NOMO-1 (cell line): ENCODE data around the gene ADGRF1.
"Not testable (repeated sequence)": the region's sequence is repeated elsewhere in the genome, so short reads cannot be mapped to it uniquely, and the experiment has no call there.

Experiments used
- DNase-seq, 2 experiments: peaks; one replicate each; lab custom pipeline; 2025; ENCODE audit not compliant: unreplicated experiment in 2 of 2; lab: John Stamatoyannopoulos, UW

The ADGRF1 gene

GRCh38 chr6:47042275-47042791 lies at the start of gene ADGRF1:
Gene ADGRF1 (minus strand): TSS chr6:47042332. CDS start chr6:47029061, 13,271 bp downstream.
- DNase-seq = no peak

DNA sequence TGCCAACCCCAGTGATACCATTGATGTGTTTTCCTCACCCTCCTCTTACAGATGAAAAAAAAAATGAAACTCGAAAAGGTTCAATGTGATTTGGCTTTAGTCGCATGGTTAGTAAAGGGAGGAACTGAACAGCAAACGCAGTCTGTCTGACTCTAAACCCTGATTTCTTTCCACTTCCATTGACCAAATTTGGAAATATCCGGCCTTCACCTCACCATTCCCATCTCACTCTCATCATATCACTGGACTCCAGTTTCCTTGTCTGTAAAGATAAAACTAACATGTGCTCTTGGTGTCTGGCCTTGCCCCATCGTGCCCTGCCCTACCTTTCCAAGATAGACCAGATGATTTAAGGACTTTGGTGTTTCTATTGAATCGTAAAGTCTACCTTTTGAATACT lies 48.7 kb upstream of the ADGRF1 start:
- DNase-seq = no peak

GRCh38 chr6:47089473-47089872 lies 47.3 kb upstream of the ADGRF1 start:
- DNase-seq = not testable (repeated sequence)

- no peak for DNase-seq
Observed at GRCh38 chr6:47086051-47086770, 44.1 kb upstream of the ADGRF1 start.

DNA sequence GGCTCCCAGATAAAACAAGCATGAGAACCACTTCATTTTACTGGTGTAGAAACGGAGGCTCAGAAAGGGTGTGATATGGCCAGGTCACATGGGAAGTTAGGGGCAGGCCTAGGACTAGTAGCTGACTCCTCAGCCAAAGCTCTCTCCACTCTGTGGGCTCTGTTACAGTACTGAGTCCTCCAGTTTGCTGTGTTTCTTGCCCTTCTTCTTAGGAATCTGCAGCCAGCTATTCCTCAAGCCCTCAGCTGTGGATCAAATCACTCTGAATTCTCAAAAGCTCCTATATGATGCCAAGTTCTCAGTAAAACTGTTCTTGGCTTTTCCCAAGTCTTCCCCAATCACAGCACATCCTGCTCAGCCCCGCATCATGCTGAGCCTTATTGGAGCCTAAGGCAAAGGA lies 42.5 kb upstream of the ADGRF1 start:
- DNase-seq = no peak

DNA sequence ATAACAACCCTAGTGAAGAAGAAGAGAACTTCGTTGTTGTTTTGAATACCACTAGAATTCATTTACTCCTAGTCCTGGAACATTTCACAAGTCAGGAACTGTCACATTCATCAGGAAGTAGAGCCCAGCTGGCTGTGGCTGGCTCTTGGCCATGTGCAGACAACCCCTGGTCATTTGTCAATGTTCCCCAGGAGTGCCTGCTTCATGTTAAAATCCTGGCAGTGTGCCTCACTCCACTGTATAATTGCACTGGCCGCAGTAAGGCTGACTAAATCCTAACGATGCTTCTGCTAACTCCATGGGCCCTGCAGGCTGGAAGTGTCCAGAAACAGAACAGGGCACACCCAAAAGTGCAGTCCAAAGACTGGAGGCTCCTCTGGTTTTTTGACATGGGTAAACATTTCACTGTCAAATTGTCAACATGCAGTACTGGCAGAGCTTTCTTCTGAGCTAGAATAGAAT lies 41.5 kb upstream of the ADGRF1 start:
- no peak for DNase-seq

GRCh38 chr6:47080083-47080596 lies 38.0 kb upstream of the ADGRF1 start:
- no peak for DNase-seq

DNA sequence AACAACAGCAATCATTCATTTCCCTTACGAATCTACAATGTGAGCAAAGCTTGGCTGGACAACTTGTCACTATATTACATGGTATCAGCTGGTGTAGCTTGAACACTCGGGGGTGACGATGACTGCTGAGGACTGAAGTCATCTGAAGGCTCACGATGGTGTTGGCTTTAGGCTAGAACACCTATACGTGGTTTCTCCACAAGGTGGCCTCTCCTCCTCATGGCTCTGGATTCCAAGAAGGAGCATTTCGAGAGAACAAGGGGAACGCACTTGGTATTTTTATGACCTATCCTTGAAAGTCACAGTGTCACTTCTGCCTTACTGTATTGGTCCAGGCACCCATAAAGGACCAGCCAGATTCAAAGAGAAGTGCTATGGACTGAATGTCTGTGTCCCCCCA lies 37.5 kb upstream of the ADGRF1 start:
- no peak for DNase-seq

DNA sequence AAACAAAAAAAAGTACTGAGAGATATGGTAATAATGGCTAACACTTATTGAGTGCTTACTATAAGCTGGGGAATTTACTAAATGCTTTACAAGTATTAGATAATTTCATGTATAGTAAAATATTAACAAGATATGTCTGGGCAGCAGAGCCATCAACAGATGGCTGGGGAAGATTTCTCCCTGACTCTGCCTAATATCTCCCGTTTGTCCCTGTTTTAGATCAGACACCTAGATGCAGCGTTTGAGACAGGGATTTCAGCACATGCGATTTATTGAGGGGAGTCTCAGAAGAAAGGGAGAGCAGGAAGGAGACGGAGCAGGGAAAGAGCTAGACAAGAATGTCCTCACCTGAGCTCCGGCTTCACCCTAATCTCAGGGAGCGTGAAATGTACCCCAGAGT lies 36.9 kb upstream of the ADGRF1 start:
- DNase-seq = no peak

GRCh38 chr6:47076422-47077344 lies 34.6 kb upstream of the ADGRF1 start:
- peak in 1 of 2 experiments; percentile 4 for DNase-seq

DNA sequence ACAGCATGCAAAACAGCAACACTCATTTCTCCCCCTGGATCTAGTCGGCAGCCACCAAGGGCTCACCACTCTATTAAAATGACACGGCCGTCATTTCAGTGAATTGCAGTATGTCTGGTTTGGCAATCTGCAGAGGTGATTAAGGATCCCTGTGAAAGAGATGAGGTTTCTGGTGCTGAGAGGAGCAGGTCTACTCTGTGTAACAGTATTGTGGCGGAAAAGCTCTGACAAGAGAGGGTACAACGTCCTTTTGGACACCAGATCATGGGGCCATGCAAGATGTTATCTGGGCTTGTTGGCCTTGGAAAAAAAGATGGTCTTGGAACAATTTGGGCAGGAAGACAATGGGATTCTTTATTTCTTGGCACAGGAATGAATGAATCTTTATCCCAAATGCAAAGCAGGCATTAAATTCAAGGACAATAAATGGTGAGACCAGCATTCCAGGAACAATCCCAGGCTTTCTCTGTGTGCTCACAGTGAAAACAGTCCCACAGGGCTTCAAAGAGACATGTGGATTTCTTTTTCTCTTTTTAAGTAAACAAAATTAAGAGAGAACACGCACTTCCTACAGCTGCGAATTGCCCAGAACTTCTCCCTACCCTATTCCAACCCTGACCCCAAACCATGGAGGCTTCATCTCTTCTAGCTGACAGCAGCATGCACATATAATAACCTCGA lies 33.7 kb upstream of the ADGRF1 start:
- DNase-seq = no peak

- no peak for DNase-seq
Observed at GRCh38 chr6:47075168-47075567, 33.0 kb upstream of the ADGRF1 start.

DNA sequence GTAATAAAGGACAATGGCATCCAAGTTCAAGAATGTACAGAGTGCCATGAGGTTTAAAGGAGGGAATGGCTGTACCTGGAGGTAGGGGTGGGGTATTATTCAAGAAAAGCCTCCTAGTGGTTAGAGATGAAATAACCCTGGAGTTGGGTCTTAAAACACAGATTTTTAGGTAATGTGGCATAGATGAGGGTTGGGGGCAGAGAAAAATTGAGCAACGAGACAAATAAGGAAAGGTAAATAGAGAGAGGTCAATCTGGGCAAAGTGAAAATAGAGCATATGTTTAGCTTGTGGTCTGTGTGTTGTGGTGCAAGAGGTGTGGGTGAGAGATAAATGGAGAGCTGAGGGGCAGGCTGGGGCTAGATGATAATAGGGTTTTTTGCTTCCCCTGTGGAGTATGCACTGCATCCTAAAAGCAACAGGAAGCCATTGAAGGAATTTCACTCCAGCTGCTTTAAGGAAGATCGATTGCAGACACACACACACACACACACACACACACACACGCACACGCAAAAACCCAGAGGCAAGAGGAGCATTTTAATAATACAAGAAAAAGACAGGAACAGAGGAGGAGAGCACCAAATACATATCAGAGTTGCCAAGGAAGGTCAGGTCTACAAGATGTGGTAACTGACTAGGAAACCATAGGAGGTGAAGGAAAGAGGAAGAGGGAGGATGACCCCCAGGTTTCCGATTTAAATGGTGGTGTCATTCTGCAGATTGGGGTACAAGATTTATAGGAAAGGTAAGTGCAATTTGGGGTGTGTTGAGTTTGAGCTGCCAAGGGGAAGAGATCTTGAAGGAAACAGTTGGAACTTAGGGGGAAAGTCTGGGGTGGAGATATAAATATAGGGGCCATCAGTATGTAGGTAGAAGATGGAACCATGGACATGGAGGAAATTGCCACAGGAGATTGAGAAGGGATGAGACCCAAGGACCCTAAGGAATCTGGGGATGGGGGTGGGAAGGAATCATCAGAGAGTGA lies 31.3 kb upstream of the ADGRF1 start:
- peak in 1 of 2 experiments; percentile 10 for DNase-seq

DNA sequence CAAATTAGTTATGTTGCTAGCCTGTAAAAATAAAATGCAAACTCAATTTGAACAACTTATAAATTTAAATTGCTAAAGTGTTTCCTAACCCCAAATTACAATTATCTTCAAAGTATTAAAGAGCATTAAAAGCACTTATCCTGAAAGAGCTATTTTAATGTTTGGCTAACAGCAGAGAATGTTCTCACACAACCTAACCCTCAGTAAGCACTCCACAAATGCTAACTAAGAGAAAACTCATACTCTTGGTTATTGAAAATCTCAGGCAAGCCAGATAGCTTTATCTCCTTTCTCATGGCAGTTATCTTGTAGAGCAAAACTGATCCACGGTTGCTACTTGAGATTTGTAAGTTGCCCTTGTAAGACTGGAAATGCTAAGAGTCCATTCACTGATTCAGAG lies 30.5 kb upstream of the ADGRF1 start:
- DNase-seq = no peak

- DNase-seq = no peak
Observed at GRCh38 chr6:47071681-47072080, 29.5 kb upstream of the ADGRF1 start.

GRCh38 chr6:47070461-47070860 lies 28.3 kb upstream of the ADGRF1 start:
- no peak for DNase-seq

DNA sequence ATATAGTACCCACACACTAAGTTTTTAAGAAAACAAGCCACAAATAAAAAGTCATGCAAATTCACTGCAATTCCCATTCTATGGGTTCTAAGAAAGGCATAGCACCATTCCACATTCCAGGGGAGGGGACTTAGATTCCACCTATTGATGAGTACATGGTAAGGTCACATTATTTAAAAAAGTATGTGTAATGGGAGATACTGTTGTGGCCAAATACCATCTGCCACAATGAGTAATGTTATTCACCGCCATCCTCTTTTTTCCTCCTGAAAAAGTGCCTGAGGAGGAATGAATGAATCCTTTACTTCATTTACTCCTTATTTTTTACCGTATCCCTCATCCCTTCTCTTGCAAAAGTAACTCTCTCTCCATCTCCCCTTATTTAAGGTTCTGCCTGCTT lies 27.0 kb upstream of the ADGRF1 start:
- DNase-seq = no peak

DNA sequence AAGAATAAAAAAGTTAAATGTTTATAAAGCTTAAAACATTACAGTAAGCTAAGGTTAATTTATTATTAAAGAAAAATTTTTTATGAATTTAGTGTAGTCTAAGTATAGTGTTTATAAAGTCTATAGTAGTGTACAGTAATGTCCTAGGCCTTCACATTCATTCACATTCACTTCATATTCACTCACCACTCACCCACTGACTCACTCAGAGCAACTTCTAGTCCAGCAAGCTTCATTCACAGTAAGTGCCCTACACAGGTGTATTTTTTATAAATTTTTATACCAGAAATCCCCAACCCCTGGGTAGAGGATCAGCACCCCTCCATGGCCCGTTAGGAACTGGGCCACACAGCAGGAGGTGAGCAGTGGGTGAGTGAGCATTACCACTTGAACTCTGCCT lies 24.3 kb upstream of the ADGRF1 start:
- DNase-seq = no peak

- DNase-seq = no peak
Observed at GRCh38 chr6:47064274-47064673, 22.1 kb upstream of the ADGRF1 start.

GRCh38 chr6:47062346-47062745 lies 20.2 kb upstream of the ADGRF1 start:
- DNase-seq = no peak
